HG03565 (cell line): ENCODE data around the gene GAB1.
"Not testable (repeated sequence)": the region's sequence is repeated elsewhere in the genome, so short reads cannot be mapped to it uniquely, and the experiment has no call there.

Source experiments
- ATAC-seq: cut with Tn5 transposase; IDR thresholded peaks from one replicate; pipeline ENCODE4 v1.9.1; 2021; ENCODE audit warnings: mild to moderate bottlenecking, moderate library complexity; ENCODE audit not compliant: unreplicated experiment

Gene GAB1

DNA sequence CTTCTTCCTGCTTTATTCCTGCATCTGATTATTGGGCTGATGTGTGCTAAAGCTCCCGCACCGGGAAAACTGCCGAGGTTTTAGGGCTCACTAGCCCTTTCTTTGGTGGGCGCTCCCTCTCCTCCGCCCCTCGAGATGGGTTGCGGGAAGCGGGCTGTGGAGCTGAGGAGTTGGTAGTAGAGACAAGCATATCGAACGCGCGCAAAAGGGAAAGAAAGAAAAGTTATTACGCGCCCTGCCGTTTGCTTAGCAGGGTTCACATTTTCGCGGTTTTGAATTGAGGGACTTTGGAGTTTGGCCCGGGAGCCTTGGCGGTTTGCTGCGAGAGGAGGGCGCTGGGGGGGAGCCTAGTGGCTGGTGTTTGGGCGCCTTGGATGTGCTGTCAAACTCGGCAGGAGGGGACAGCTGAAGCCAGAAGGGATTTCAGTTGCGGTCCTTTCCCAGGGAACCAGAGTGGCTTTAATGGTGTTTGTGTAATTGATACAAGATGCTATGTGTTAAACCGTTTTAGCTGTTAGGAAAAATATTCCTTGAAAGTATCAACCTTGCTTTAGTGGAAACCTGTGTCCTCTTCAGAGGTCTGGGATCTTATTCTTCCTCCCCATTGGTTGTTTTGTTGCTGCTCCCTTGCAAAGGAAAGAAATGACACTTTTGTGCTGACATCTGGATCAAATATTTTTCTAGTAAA lies 1.1 kb downstream of the GAB1 start:
- no peak for ATAC-seq

GRCh38 chr4:143338313-143338712 lies 1.6 kb downstream of the GAB1 start:
- ATAC-seq, result no peak

- no peak for ATAC-seq
Observed at GRCh38 chr4:143339497-143339896, 2.8 kb downstream of the GAB1 start.

- ATAC-seq, result no peak
Observed at GRCh38 chr4:143341186-143341755, 4.6 kb downstream of the GAB1 start.

DNA sequence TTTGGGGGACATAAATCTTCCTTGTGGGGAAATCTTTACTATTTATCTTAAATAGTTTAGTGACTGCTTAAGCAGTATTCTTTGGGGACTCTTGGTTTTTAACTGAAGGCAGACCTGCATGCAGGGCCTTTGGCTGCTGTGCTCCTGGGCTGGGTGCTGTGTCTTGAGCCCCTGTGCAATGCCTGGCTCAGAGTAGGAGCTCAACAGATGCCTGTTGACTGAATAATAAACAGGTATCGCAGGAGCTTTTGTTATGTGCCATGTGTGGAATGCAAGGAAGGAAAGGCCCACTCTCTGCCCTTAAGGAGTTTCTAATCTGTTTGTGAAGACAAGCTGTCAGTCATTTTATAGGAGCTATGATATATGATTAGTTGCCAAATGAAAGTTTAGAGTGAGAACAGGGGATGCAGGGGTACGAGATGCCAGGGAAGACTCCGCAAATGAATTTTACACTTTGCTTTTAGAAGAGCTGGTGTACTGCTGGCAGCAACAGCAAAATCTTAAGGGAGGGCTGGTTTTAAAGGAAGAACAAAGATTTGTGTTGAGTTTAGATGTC lies 6.7 kb downstream of the GAB1 start:
- ATAC-seq, result no peak

GRCh38 chr4:143344041-143344440 lies 7.4 kb downstream of the GAB1 start:
- ATAC-seq, result no peak

- ATAC-seq, result no peak
Observed at GRCh38 chr4:143344774-143345173, 8.1 kb downstream of the GAB1 start.

GRCh38 chr4:143345356-143345755 lies 8.7 kb downstream of the GAB1 start:
- ATAC-seq, result no peak

- ATAC-seq, result no peak
Observed at GRCh38 chr4:143346206-143346605, 9.5 kb downstream of the GAB1 start.

GRCh38 chr4:143347484-143348111 lies 10.9 kb downstream of the GAB1 start:
- ATAC-seq, result no peak

GRCh38 chr4:143348233-143349077 lies 11.8 kb downstream of the GAB1 start:
- no peak for ATAC-seq

GRCh38 chr4:143349858-143350527 lies 13.3 kb downstream of the GAB1 start:
- not testable (repeated sequence) for ATAC-seq

DNA sequence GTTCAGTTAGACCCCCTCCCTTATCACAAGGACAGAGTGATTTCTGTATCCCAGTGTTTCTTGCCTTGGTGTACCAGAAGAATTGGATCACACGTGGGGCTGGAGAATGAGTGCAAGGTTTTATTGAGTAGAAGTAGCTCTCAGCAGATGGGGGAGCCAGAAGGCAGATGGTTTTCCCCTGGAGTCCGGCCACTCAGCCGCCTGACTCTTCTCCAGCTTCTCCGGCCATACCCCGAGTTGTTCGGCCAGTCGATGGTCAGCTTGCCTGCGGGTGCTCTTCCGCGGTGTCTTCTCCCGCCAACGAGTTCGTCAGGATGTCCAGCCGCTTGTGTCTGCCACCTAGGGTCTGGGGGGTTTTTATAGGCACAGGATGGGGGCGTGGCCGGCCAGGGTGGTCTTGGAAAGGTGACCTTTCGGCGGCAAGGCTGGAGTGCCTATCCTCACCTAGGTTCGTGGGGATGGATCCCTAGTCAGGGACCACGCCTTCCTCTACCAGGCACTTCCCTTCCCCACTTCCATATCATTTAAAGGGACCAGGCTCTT lies 14.5 kb downstream of the GAB1 start:
- ATAC-seq, result no peak

DNA sequence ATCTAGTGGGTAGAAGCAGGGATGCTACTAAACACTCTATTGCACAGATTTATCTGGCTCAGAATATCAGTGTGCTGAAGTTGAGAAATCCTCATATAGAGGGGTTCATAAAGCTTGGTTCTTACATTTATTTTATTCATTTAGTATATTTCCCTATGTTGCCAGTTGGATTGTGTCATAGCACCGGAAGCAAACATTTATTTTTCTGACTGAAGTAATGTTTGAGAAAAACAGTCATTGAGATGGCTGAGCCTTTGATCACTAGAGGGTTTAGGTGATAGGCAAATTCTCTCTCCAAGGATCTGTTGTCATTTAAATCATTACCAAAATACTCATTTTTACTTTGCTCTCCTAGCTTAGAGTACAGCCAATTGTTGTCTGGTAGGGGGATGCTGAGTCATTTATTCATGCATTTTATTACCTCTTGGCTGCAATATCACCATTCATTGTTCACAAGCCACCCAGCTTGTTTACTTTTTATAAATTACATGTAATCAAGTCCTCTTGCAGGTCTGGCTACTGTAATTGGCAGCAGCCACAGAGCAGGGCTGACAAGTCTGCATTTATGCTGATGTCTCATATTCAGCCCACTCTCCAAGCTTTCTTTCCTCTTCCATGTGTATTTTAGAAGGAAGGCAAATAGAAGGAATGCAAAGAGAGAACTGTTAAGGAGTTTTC lies 15.2 kb downstream of the GAB1 start:
- ATAC-seq, result no peak

- no peak for ATAC-seq
Observed at GRCh38 chr4:143352720-143353119, 16.0 kb downstream of the GAB1 start.

- no peak for ATAC-seq
Observed at GRCh38 chr4:143353797-143354196, 17.1 kb downstream of the GAB1 start.

DNA sequence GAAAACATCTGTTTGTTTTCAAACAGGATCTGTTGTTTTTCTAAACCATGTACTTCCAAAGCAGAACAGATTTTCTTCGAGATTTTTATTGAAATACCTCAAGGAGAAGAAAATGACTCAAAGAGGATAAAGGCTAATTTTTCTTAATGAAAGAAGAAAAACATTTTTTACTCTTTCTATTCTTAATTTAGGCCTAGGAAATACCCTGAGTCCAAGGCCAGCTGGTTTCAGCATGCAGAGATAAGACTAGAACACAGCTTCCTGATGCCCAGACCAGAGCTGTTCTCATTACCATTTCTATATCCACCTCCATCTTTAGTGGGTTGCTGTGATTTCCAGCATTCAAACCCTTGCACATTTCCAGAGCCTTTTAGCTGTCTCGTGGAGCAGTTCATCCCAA lies 18.3 kb downstream of the GAB1 start:
- no peak for ATAC-seq

GRCh38 chr4:143355540-143356217 lies 19.0 kb downstream of the GAB1 start:
- no peak for ATAC-seq

DNA sequence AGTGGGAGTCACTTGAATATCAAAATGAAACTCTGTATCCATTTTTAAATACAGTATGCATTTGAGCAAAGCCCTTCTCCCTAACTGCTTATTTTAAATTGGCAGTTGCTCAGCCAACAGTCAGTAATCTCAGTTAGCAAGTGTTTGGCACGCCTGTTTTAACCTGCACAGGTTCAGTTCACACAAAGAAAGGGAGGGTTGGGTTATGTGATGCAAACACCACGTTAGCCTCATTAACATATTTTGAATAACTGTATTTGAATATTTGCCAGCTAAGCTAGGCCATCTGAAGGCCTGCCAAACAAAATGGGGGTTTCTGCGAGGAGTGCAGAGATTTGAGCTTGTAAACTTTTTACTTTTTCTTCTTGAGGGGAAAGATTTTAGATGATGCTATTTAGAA lies 19.8 kb downstream of the GAB1 start:
- ATAC-seq, result no peak
